Measurements from ENCODE around the gene TMC6. TPM values are rescaled to one million over a fixed set of nuclear protein-coding genes. Genes with fewer than 3 reads are reported as not detected.

Gene TMC6, protein sequence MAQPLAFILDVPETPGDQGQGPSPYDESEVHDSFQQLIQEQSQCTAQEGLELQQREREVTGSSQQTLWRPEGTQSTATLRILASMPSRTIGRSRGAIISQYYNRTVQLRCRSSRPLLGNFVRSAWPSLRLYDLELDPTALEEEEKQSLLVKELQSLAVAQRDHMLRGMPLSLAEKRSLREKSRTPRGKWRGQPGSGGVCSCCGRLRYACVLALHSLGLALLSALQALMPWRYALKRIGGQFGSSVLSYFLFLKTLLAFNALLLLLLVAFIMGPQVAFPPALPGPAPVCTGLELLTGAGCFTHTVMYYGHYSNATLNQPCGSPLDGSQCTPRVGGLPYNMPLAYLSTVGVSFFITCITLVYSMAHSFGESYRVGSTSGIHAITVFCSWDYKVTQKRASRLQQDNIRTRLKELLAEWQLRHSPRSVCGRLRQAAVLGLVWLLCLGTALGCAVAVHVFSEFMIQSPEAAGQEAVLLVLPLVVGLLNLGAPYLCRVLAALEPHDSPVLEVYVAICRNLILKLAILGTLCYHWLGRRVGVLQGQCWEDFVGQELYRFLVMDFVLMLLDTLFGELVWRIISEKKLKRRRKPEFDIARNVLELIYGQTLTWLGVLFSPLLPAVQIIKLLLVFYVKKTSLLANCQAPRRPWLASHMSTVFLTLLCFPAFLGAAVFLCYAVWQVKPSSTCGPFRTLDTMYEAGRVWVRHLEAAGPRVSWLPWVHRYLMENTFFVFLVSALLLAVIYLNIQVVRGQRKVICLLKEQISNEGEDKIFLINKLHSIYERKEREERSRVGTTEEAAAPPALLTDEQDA
- 69.5 and 106 TPM in 2 replicates for total RNA-seq

DNA sequence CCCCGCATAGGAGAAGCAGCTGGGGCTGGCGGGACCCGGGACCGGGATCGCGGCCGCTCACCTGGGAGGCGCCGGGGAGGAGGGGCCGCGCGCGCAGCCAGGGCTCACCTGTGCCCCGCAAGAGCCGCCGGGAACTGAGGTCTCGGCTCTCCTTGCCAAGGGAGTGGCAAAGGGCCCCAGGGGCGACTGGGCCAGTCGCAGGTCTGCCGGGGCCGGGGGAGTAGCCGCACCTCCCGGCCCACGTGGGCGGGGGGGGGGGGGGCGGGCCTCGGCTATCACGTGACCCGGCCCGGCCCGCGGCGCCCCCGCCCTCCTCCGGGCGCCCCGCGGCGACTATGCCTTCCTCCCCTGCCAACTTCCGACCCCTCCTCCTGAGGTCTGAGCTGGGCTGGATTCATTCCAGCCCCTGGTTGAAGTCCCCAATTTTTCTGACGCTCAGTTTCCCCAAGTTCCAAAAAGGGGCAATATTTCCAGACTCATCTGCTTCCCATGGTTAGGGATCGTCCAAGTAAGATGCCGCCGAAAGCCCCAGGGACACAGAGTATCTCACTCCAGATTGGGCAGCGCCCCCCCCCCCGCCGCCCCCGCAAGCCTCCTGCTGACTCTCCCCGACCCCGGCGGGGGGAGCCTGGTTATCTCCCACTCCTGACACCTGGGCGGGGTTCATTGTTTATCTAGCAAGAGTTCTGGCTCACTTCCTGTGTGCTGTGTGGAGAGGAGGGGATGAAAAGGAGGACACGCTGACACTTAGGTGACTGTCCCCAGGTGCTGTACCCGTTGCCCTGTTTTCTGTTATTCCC lies at the start of gene TMC6:
Gene TMC6 (minus strand): TSS at position 205 of the 800 bp plus-strand sequence. CDS start 1,923 bp downstream, outside the sequence.

DNA sequence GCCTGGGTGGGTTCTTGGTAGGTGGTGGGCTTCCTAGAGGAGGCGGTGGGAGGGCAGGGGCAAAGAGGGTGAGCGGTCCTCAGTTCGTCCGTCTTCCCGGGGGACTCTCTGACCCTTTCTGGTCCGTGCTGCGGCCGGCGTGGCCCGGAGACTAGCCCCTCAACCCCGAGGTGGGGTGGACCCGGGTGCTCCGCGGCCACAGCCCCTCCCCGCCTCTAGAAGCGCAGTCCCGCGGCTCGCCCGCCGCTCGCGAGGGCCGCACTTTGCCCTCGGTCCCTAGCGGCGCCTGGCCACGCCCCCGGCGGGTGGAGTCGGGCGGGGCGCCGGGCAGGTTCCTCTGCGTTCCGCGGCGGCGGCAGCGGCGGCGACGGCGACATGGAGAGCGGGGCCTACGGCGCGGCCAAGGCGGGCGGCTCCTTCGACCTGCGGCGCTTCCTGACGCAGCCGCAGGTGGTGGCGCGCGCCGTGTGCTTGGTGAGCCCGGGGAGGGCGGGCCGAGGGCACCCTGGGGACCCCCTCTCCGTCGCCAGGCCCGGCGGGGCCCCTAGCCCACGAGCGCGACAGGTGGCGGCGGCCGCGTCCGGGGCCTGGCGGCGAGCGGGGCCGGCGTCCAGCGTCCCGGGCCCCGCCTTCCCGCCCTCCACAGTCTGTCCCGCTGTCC lies 39.8 kb upstream of the TMC6 start, which contains the start of gene SYNGR2:
Gene SYNGR2 (plus strand): TSS at position 340 of the 661 bp plus-strand sequence. CDS start 36 bp downstream, at position 376.

DNA sequence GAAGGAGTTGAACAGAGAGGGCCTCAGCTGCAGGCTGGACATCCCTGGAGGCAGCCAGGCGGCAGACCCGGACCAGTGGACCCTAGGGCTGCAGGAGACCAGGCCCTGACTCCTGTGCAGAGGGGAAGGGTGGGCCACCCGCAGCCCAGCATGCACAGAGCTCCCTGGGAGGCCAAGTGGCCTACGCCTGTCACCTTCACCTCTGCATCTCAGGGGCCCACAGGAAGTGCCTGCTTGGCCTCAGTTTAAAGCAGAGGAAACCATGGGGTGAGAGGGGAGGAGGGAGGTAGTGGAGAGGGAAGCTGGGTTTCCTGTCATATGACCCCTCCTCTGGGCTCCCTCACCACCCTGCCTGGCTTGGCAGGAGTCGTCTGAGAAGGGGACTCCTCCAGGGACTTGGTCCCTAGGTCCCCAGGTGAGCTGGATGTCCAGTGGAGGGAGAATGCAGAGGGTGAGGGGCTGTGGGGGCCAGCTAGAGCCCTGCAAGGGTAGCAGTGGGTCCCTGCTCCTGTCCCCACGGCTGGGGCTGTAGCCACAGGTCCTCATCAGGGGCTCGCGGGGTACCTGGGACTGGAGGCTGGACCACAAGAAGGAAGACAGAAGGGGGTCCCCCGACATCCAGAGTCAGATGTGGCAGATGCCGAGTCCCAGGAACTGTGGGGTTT lies 2.0 kb upstream of the TMC6 start, which contains the start of gene TMC8:
Gene TMC8 (plus strand): TSS at position 335 of the 665 bp plus-strand sequence. CDS start 818 bp downstream, outside the sequence.

Other genes with a start within 250 kb of the TMC6 start
- 0.24 and 0.64 TPM in 2 replicates for gene TNRC6C, start 170.1 kb downstream of the TMC6 start, total RNA-seq
- gene TMC8, start 2.0 kb upstream of the TMC6 start, total RNA-seq = 0.21 and 0.48 TPM in 2 replicates
- gene C17orf99, start 17.6 kb upstream of the TMC6 start, total RNA-seq = 0.72 and 3.4 TPM in 2 replicates
- 36.4 and 92.8 TPM in 2 replicates for gene SYNGR2, start 39.8 kb upstream of the TMC6 start, total RNA-seq
- 0.43 and 25.8 TPM in 2 replicates for gene TK1, start 58.3 kb upstream of the TMC6 start, total RNA-seq
- gene AFMID, start 58.6 kb upstream of the TMC6 start, total RNA-seq = 27.0 and 32.8 TPM in 2 replicates
- 1.3 and 4.8 TPM in 2 replicates for gene BIRC5, start 85.5 kb upstream of the TMC6 start, total RNA-seq
- not detected in 2 replicates for gene TMEM235, start 102.9 kb upstream of the TMC6 start, total RNA-seq
- gene SOCS3, start 231.3 kb upstream of the TMC6 start, total RNA-seq = 10.4 and 28.0 TPM in 2 replicates
- 17.1 and 26.4 TPM in 2 replicates for gene PGS1, start 249.9 kb upstream of the TMC6 start, total RNA-seq